ENCODE data around the gene GUCA2B.

GRCh38 chr1:42139444-42139843 is 13.8 kb upstream of the GUCA2B start:
- TF ChIP-seq, protein P1, sequence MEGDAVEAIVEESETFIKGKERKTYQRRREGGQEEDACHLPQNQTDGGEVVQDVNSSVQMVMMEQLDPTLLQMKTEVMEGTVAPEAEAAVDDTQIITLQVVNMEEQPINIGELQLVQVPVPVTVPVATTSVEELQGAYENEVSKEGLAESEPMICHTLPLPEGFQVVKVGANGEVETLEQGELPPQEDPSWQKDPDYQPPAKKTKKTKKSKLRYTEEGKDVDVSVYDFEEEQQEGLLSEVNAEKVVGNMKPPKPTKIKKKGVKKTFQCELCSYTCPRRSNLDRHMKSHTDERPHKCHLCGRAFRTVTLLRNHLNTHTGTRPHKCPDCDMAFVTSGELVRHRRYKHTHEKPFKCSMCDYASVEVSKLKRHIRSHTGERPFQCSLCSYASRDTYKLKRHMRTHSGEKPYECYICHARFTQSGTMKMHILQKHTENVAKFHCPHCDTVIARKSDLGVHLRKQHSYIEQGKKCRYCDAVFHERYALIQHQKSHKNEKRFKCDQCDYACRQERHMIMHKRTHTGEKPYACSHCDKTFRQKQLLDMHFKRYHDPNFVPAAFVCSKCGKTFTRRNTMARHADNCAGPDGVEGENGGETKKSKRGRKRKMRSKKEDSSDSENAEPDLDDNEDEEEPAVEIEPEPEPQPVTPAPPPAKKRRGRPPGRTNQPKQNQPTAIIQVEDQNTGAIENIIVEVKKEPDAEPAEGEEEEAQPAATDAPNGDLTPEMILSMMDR (IDR thresholded peaks at IDR 0.05), result no peak
- TF ChIP-seq POLR2A (IDR thresholded peaks at IDR 0.05), result no peak
